HCT116 (cell line): ENCODE results near the gene MCF2L. TPM values are rescaled to one million over a fixed set of nuclear protein-coding genes. Genes with fewer than 3 reads are reported as not detected.

Experiments used
- ATAC-seq: fragments of 200-7000 bp; cut with Tn5 transposase; 2 replicates; pipeline ENCODE4 v1.9.1; 2020; ENCODE audit warnings: mild to moderate bottlenecking, moderate library complexity
- BruUV-seq: library from RNA; stranded (reverse); fragments of 400-500 nt; replicated peaks from 2 replicates; lab custom pipeline; 2021; lab: Mats Ljungman, UMichigan
- CTCF ChIA-PET: fragments of 300-600 bp; sonication (Branson Sonifier 250); formaldehyde crosslinking; loops from one replicate; lab custom pipeline; 2021; ENCODE audit warnings: antibody characterized with exemption; lab: Charles Lee
- POLR2A ChIA-PET: fragments of 300-600, 350-600 bp; sonication (Branson Sonifier 250); formaldehyde crosslinking; loops from one replicate; lab custom pipeline; 2021; ENCODE audit warnings: antibody characterized with exemption; lab: Charles Lee
- RAD21 ChIA-PET, 2 experiments: fragments of 300-600 bp; sonication (Branson Sonifier 250); formaldehyde crosslinking; loops; one replicate each; lab custom pipeline; 2023; ENCODE audit warnings: low total read pairs in 2 of 2; ENCODE audit not compliant: uncharacterized antibody in 2 of 2, unreplicated experiment in 2 of 2, low non-redundant PET in 1 of 2; lab: Charles Lee
- DNase-seq: peaks from one replicate; pipeline ENCODE4 v3.0.0-alpha.2; 2010; ENCODE audit warnings: low read depth, low spot score
- H2AFZ ChIP-seq: fragments of 200-600 bp; shearing (Covaris generic), sonication (generic); 2 replicates; pipeline ENCODE4 v1.6.1; 2017; ENCODE audit warnings: low read depth, mixed run types, mixed read lengths, antibody characterized with exemption, low read length; ENCODE audit not compliant: poor library complexity, severe bottlenecking
- H3K27ac ChIP-seq: 2 replicates; pipeline ENCODE4 v1.5.1; 2012; ENCODE audit warnings: low read depth, low read length
- H3K27me3 ChIP-seq: fragments of 200-600 bp; sonication (generic); 2 replicates; pipeline ENCODE4 v1.6.1; 2016; ENCODE audit warnings: mixed run types, low read length, mixed read lengths; ENCODE audit not compliant: insufficient read depth
- H3K36me3 ChIP-seq, 2 experiments: fragments of 200-500 bp in 1 of 2; fragments of 200-600 bp in 1 of 2; sonication (Bioruptor generic) in 1 of 2; sonication (generic) in 1 of 2; 2 replicates each; pipeline versions ENCODE4 v1.5.1 to v1.6.1; 2014 to 2016; ENCODE audit warnings: low read length in 2 of 2, inconsistent platforms in 1 of 2, mixed read lengths in 1 of 2, mixed run types in 1 of 2; ENCODE audit not compliant: insufficient read depth in 2 of 2, control insufficient read depth in 1 of 2
- H3K4me1 ChIP-seq, 2 experiments: fragments of 200-600 bp in 1 of 2; sonication (generic) in 1 of 2; 2 replicates each; pipeline versions ENCODE4 v1.5.1 to v1.6.1; 2012 to 2017; ENCODE audit warnings: low read length in 2 of 2, inconsistent platforms in 1 of 2, mild to moderate bottlenecking in 1 of 2, mixed read lengths in 1 of 2, mixed run types in 1 of 2, moderate library complexity in 1 of 2; ENCODE audit not compliant: insufficient read depth in 2 of 2, control insufficient read depth in 1 of 2
- H3K4me2 ChIP-seq: fragments of 200-600 bp; sonication (generic); 2 replicates; pipeline ENCODE4 v1.6.1; 2017; ENCODE audit warnings: mixed run types, low read length, mixed read lengths
- H3K4me3 ChIP-seq, 2 experiments: fragments of 200-600 bp in 1 of 2; sonication (generic) in 1 of 2; replicated peaks in 1 of 2; 2 replicates each; pipeline ENCODE4 v1.5.1; 2011 to 2016; ENCODE audit warnings: low read length in 2 of 2, control low read depth in 1 of 2, low read depth in 1 of 2, mild to moderate bottlenecking in 1 of 2, mixed read lengths in 1 of 2, mixed run types in 1 of 2
- H3K79me2 ChIP-seq: fragments of 200-600 bp; sonication (generic); 2 replicates; pipeline ENCODE4 v1.6.1; 2017; ENCODE audit warnings: mild to moderate bottlenecking, mixed run types, low read length, moderate library complexity, mixed read lengths; ENCODE audit not compliant: insufficient read depth
- H3K9ac ChIP-seq: fragments of 200-600 bp; sonication (generic); 2 replicates; pipeline ENCODE4 v1.6.1; 2016; ENCODE audit warnings: low read length, mixed read lengths
- H3K9me2 ChIP-seq: fragments of 200-600 bp; sonication (generic), shearing (Covaris generic); 2 replicates; pipeline ENCODE4 v1.6.1; 2017; ENCODE audit warnings: mixed run types, mild to moderate bottlenecking, moderate library complexity; ENCODE audit not compliant: insufficient read depth
- H3K9me3 ChIP-seq, 2 experiments: fragments of 200-500 bp in 1 of 2; fragments of 200-600 bp in 1 of 2; sonication (Bioruptor generic) in 1 of 2; sonication (generic) in 1 of 2; 2 replicates each; pipeline ENCODE4 v1.6.1; 2014 to 2017; ENCODE audit warnings: low read length in 2 of 2, mixed read lengths in 2 of 2, inconsistent platforms in 1 of 2, low read depth in 1 of 2, mild to moderate bottlenecking in 1 of 2, mixed run types in 1 of 2, moderate library complexity in 1 of 2; ENCODE audit not compliant: control insufficient read depth in 1 of 2, insufficient read depth in 1 of 2
- H4K20me1 ChIP-seq: fragments of 200-600 bp; sonication (generic), shearing (Covaris generic); 2 replicates; pipeline ENCODE4 v1.6.1; 2017; ENCODE audit warnings: mixed run types, mild to moderate bottlenecking, moderate library complexity; ENCODE audit not compliant: insufficient read depth
- CEBPB ChIP-seq: IDR thresholded peaks from 2 replicates; pipeline ENCODE4 v1.6.1; 2012; ENCODE audit warnings: low read depth
- EZH2phosphoT487 ChIP-seq: fragments of 200-600 bp; IDR thresholded peaks from 2 replicates; pipeline ENCODE4 v1.6.1; 2018; ENCODE audit warnings: antibody characterized with exemption, borderline replicate concordance
- MAX ChIP-seq: IDR thresholded peaks from 2 replicates; pipeline ENCODE4 v1.6.1; 2012
- POLR2AphosphoS5 ChIP-seq: IDR thresholded peaks from 2 replicates; pipeline ENCODE4 v1.6.1; 2011; ENCODE audit warnings: mild to moderate bottlenecking, low read depth, low read length, moderate library complexity
- SIN3A ChIP-seq: IDR thresholded peaks from 2 replicates; pipeline ENCODE4 v1.6.1; 2012; ENCODE audit warnings: low read depth
- SRF ChIP-seq: IDR thresholded peaks from 2 replicates; pipeline ENCODE4 v1.6.1; 2012; ENCODE audit warnings: low read depth
- YY1 ChIP-seq: IDR thresholded peaks from 2 replicates; pipeline ENCODE4 v1.6.1; 2011; ENCODE audit warnings: low read length, low read depth, moderate library complexity, mild to moderate bottlenecking; ENCODE audit not compliant: insufficient replicate concordance; ENCODE audit errors: extremely low read depth
- intact Hi-C: fragments of 100-400 bp; cut with micrococcal nuclease; formaldehyde crosslinking; loops from 2 replicates; pipeline ENCODE4 v1.10.0; 2022
- total RNA-seq: library from RNA; stranded (reverse); gene quantifications from one replicate; pipeline ENCODE4 v1.2.1, GENCODE V29; 2021; ENCODE audit not compliant: unreplicated experiment
- TF ChIP-seq, protein P1 (sequence below): IDR thresholded peaks from 2 replicates; pipeline ENCODE4 v1.6.1; 2012; ENCODE audit warnings: low read depth

Gene MCF2L
- total RNA-seq, 1 experiment from 2014 or later: 19.3 TPM

- no peak for TF ChIP-seq POLR2AphosphoS5
- TF ChIP-seq YY1: no peak
- no peak for TF ChIP-seq MAX
Measured at GRCh38 chr13:113103646-113104045, 134.6 kb downstream of the MCF2L start (continued).

- no peak within 1 kb of the TSS for H3K4me2 ChIP-seq
- POLR2A ChIA-PET: no interaction called here
- H2AFZ ChIP-seq: no peak within 1 kb of the TSS
- no peaks in the 10 kb centered on the region for H3K79me2 ChIP-seq
- no peaks in the 10 kb centered on the region for H3K9me3 ChIP-seq
- BruUV-seq: no TSS peak
- peaks cover 0 to 11% of the 10 kb centered on the region in 2 experiments; a peak in 1 of 4 replicates for H3K4me1 ChIP-seq
- H3K27me3 ChIP-seq: no peaks in the 10 kb centered on the region
- no peaks in the 10 kb centered on the region for H3K9me2 ChIP-seq
- CTCF ChIA-PET: no interaction called here
- intact Hi-C loops: no loop called here
- no peaks in the 10 kb centered on the region for H4K20me1 ChIP-seq
- no peak within 1 kb of the TSS for H3K27ac ChIP-seq
- no peak for ATAC-seq
- no peak for DNase-seq
- H3K36me3 ChIP-seq: no peaks in the 10 kb centered on the region
- no peak within 1 kb of the TSS for H3K4me3 ChIP-seq
- no peak for TF ChIP-seq CEBPB
- TF ChIP-seq SIN3A: no peak
- no peak for TF ChIP-seq SRF
- TF ChIP-seq, protein P1, sequence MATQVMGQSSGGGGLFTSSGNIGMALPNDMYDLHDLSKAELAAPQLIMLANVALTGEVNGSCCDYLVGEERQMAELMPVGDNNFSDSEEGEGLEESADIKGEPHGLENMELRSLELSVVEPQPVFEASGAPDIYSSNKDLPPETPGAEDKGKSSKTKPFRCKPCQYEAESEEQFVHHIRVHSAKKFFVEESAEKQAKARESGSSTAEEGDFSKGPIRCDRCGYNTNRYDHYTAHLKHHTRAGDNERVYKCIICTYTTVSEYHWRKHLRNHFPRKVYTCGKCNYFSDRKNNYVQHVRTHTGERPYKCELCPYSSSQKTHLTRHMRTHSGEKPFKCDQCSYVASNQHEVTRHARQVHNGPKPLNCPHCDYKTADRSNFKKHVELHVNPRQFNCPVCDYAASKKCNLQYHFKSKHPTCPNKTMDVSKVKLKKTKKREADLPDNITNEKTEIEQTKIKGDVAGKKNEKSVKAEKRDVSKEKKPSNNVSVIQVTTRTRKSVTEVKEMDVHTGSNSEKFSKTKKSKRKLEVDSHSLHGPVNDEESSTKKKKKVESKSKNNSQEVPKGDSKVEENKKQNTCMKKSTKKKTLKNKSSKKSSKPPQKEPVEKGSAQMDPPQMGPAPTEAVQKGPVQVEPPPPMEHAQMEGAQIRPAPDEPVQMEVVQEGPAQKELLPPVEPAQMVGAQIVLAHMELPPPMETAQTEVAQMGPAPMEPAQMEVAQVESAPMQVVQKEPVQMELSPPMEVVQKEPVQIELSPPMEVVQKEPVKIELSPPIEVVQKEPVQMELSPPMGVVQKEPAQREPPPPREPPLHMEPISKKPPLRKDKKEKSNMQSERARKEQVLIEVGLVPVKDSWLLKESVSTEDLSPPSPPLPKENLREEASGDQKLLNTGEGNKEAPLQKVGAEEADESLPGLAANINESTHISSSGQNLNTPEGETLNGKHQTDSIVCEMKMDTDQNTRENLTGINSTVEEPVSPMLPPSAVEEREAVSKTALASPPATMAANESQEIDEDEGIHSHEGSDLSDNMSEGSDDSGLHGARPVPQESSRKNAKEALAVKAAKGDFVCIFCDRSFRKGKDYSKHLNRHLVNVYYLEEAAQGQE: no peak
- TF ChIP-seq EZH2phosphoT487: no peak
- RAD21 ChIA-PET: no interaction called here
- H3K9ac ChIP-seq: no peak within 1 kb of the TSS
Measured at GRCh38 chr13:113105032-113105920, 136.3 kb downstream of the MCF2L start, which contains the start of gene F7. F7 (plus strand) TSS chr13:113105791; CDS start chr13:113105842, 51 bp downstream.
